NCI-H146 treated with DMSO at 0.1 percent for 48 hours (cell line): ENCODE measurements around the gene DLX3.

Experiments
- DNase-seq: peaks from one replicate; lab custom pipeline; 2025; ENCODE audit not compliant: unreplicated experiment; lab: John Stamatoyannopoulos, UW

DLX3 gene

GRCh38 chr17:49959183-49959935, 35.7 kb downstream of the DLX3 start:
- no peak for DNase-seq

GRCh38 chr17:49958723-49959122, 36.3 kb downstream of the DLX3 start:
- no peak for DNase-seq

- no peak for DNase-seq
Measured at GRCh38 chr17:49957350-49957749, 37.7 kb downstream of the DLX3 start.

GRCh38 chr17:49956780-49957179, 38.2 kb downstream of the DLX3 start:
- DNase-seq = no peak

- DNase-seq = no peak
Measured at GRCh38 chr17:49955157-49955556, 39.9 kb downstream of the DLX3 start.

- DNase-seq = no peak
Measured at GRCh38 chr17:49952912-49953497, 42.0 kb downstream of the DLX3 start.

- DNase-seq = peak; percentile 16
Measured at GRCh38 chr17:49952209-49952911, 42.7 kb downstream of the DLX3 start.

- DNase-seq = no peak
Measured at GRCh38 chr17:49951362-49952082, 43.5 kb downstream of the DLX3 start.

- no peak for DNase-seq
Measured at GRCh38 chr17:49949634-49950033, 45.4 kb downstream of the DLX3 start.

GRCh38 chr17:49946964-49947584, 48.0 kb downstream of the DLX3 start:
- DNase-seq = no peak

- DNase-seq = no peak
Measured at GRCh38 chr17:49946208-49946607, 48.8 kb downstream of the DLX3 start.

GRCh38 chr17:49944273-49944870, 50.7 kb downstream of the DLX3 start:
- DNase-seq = peak; percentile 4

GRCh38 chr17:49942947-49943346, 52.1 kb downstream of the DLX3 start:
- no peak for DNase-seq

GRCh38 chr17:49941427-49941826, 53.6 kb downstream of the DLX3 start:
- no peak for DNase-seq
